PFSK-1 (cell line): Measurements from ENCODE around the gene STX11.

ENCODE experiments used
- POLR2AphosphoS5 ChIP-seq: IDR thresholded peaks from 2 replicates; pipeline ENCODE4 v1.6.1; 2012; ENCODE audit warnings: low read depth, mild to moderate bottlenecking, control low read depth, low read length, moderate library complexity
- TAF1 ChIP-seq: IDR thresholded peaks from 2 replicates; pipeline ENCODE4 v1.6.1; 2012; ENCODE audit warnings: low read length, control low read depth, borderline replicate concordance; ENCODE audit not compliant: insufficient read depth
- TF ChIP-seq, protein P1 (sequence below), 2 experiments: IDR thresholded peaks; 2 replicates each; pipeline versions ENCODE4 v1.6.1 to v1.8.0; 2011 to 2012; ENCODE audit warnings: low read depth in 2 of 2, low read length in 2 of 2, control low read depth in 1 of 2, inconsistent platforms in 1 of 2, mild to moderate bottlenecking in 1 of 2, moderate library complexity in 1 of 2; ENCODE audit not compliant: insufficient read depth in 1 of 2

GRCh38 chr6:144190080-144190479 is 39.8 kb downstream of the STX11 start:
- TF ChIP-seq POLR2AphosphoS5 (no peak), TAF1 (no peak)
- TF ChIP-seq, protein P1, sequence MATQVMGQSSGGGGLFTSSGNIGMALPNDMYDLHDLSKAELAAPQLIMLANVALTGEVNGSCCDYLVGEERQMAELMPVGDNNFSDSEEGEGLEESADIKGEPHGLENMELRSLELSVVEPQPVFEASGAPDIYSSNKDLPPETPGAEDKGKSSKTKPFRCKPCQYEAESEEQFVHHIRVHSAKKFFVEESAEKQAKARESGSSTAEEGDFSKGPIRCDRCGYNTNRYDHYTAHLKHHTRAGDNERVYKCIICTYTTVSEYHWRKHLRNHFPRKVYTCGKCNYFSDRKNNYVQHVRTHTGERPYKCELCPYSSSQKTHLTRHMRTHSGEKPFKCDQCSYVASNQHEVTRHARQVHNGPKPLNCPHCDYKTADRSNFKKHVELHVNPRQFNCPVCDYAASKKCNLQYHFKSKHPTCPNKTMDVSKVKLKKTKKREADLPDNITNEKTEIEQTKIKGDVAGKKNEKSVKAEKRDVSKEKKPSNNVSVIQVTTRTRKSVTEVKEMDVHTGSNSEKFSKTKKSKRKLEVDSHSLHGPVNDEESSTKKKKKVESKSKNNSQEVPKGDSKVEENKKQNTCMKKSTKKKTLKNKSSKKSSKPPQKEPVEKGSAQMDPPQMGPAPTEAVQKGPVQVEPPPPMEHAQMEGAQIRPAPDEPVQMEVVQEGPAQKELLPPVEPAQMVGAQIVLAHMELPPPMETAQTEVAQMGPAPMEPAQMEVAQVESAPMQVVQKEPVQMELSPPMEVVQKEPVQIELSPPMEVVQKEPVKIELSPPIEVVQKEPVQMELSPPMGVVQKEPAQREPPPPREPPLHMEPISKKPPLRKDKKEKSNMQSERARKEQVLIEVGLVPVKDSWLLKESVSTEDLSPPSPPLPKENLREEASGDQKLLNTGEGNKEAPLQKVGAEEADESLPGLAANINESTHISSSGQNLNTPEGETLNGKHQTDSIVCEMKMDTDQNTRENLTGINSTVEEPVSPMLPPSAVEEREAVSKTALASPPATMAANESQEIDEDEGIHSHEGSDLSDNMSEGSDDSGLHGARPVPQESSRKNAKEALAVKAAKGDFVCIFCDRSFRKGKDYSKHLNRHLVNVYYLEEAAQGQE (IDR thresholded peaks at IDR 0.05; ENCODE audit: insufficient read depth in 1 of 2, low read depth in 2 of 2, low read length in 2 of 2) = no peak
